T-helper 9 cell (primary cell): ENCODE data around the gene FBXO44.

Experiments used
- DNase-seq: peaks from one replicate; pipeline ENCODE4 v3.0.0-alpha.2; 2020

FBXO44 gene

GRCh38 chr1:11664336-11665065, 9.8 kb downstream of the FBXO44 start:
- DNase-seq, result no peak

- DNase-seq, result no peak
These were observed 13.8 kb downstream of the FBXO44 start for GRCh38 chr1:11668516-11668915.

- no peak for DNase-seq
These were observed 16.1 kb downstream of the FBXO44 start for GRCh38 chr1:11670747-11671146.

GRCh38 chr1:11671205-11671543, 16.5 kb downstream of the FBXO44 start:
- DNase-seq, result no peak

GRCh38 chr1:11671544-11672286, 17.0 kb downstream of the FBXO44 start:
- no peak for DNase-seq

GRCh38 chr1:11673089-11673769, 18.6 kb downstream of the FBXO44 start:
- DNase-seq, result no peak

GRCh38 chr1:11674488-11674887, 19.8 kb downstream of the FBXO44 start:
- DNase-seq, result no peak

- no peak for DNase-seq
These were observed 20.6 kb downstream of the FBXO44 start for GRCh38 chr1:11675325-11675724.

GRCh38 chr1:11676386-11677103, 21.9 kb downstream of the FBXO44 start:
- no peak for DNase-seq

GRCh38 chr1:11678442-11678841, 23.8 kb downstream of the FBXO44 start:
- DNase-seq, result no peak

- no peak for DNase-seq
These were observed 25.8 kb downstream of the FBXO44 start for GRCh38 chr1:11680270-11681070.

- peak; percentile 90 for DNase-seq
These were observed 26.5 kb downstream of the FBXO44 start, which contains the start of gene MAD2L2 for GRCh38 chr1:11681071-11681771. Gene MAD2L2, minus strand, starts transcription at chr1:11681148. Its CDS starts 547 bp downstream, at chr1:11680601.

- no peak for DNase-seq
These were observed 27.7 kb downstream of the FBXO44 start for GRCh38 chr1:11682287-11682771.

GRCh38 chr1:11682799-11683198, 28.1 kb downstream of the FBXO44 start:
- no peak for DNase-seq

GRCh38 chr1:11684070-11684469, 29.4 kb downstream of the FBXO44 start:
- no peak for DNase-seq

- DNase-seq, result no peak
These were observed 30.6 kb downstream of the FBXO44 start for GRCh38 chr1:11685210-11685752.

GRCh38 chr1:11688506-11688905, 33.8 kb downstream of the FBXO44 start:
- DNase-seq, result no peak

GRCh38 chr1:11690397-11691301, 36.0 kb downstream of the FBXO44 start:
- DNase-seq, result no peak

- DNase-seq, result no peak
These were observed 36.7 kb downstream of the FBXO44 start, which contains the start of gene DRAXIN for GRCh38 chr1:11691302-11691914. Gene DRAXIN, plus strand, starts transcription at chr1:11691710. Its CDS starts 14,549 bp downstream, at chr1:11706259.
